Prostate gland (tissue), 2 donors: ENCODE data around the gene SS18L1. TPM values are rescaled to one million over a fixed set of nuclear protein-coding genes. Genes with fewer than 3 reads are reported as not detected.

Experiments used
- DNase-seq: peaks from one replicate; pipeline ENCODE4 v3.0.0-alpha.2; 2019; ENCODE audit warnings: low spot score
- H3K27ac ChIP-seq, 2 donors: fragments of 200-600 bp; sonication (generic); 2 replicates each; pipeline ENCODE4 v1.5.1; 2017 to 2019
- H3K27me3 ChIP-seq: fragments of 200-600 bp; sonication (generic); replicated peaks from 2 replicates; pipeline ENCODE4 v1.5.1; 2019; ENCODE audit not compliant: insufficient read depth
- H3K36me3 ChIP-seq, 2 donors: fragments of 200-600 bp; sonication (generic); 1 replicate in 1 of 2; 2 replicates in 1 of 2; pipeline versions ENCODE4 v1.5.1 to v1.8.1; 2017 to 2019
- H3K4me1 ChIP-seq: fragments of 200-600 bp; sonication (generic); replicated peaks from 2 replicates; pipeline ENCODE4 v1.5.1; 2019
- H3K4me3 ChIP-seq, 2 donors: fragments of 200-600 bp; sonication (generic); 2 replicates each; pipeline ENCODE4 v1.5.1; 2017 to 2019
- H3K9me3 ChIP-seq: fragments of 200-600 bp; sonication (generic); 2 replicates; pipeline ENCODE4 v1.5.1; 2017
- CTCF ChIP-seq, 4 experiments: fragments of 200-600 bp in 2 of 4; fragments of 450-650 bp in 2 of 4; sonication (generic) in 2 of 4; IDR thresholded peaks; 1 replicate in 3 of 4; 2 replicates in 1 of 4; pipeline ENCODE4 v1.5.1; 2016 to 2019; ENCODE audit warnings: antibody characterized with exemption in 4 of 4, mild to moderate bottlenecking in 2 of 4, moderate library complexity in 2 of 4
- POLR2A ChIP-seq: fragments of 450-650 bp; IDR thresholded peaks from one replicate; pipeline ENCODE4 v1.6.1; 2016; ENCODE audit warnings: antibody characterized with exemption, mild to moderate bottlenecking
- POLR2AphosphoS5 ChIP-seq: sonication (generic); formaldehyde crosslinking; IDR thresholded peaks from one replicate; pipeline ENCODE4 v1.6.1; 2017; ENCODE audit warnings: antibody characterized with exemption
- WGBS: methylation state at CpG from one replicate; pipeline ENCODE4 v1.1.5; 2018; 5-methylcytosine and 5-hydroxymethylcytosine counted together
- intact Hi-C: fragments of 100-400 bp; cut with DNase I; formaldehyde crosslinking; loops from one replicate; pipeline ENCODE4 v1.14.2; 2022
- total RNA-seq, 2 donors: library from RNA; depleted of rRNA; stranded (reverse); fragments of >200 nt; gene quantifications; one replicate each; pipeline ENCODE4 v1.1.0, GENCODE V29; 2016

The SS18L1 gene
- total RNA-seq, 2 donors from 2014 or later, result 17.9 to 32.7 TPM

GRCh38 chr20:62225820-62226635, 82.5 kb downstream of the SS18L1 start:
- WGBS, result 85% methylated on average over 17 of the region's 17 CpGs
- intact Hi-C loops, result no loop called here
- peaks cover 20% of the 10 kb centered on the region for H3K27me3 ChIP-seq

GRCh38 chr20:62226707-62227590, 83.4 kb downstream of the SS18L1 start:
- whole genome bisulfite sequencing, result 55% methylated on average over 24 of the region's 24 CpGs
- intact Hi-C loops, result no loop called here
- Histone ChIP-seq H3K27me3 (peaks cover 13% of the 10 kb centered on the region), H3K36me3 (no peaks in the 10 kb centered on the region), H3K4me3 (no peak overlapping the region), H3K9me3 (no peaks in the 10 kb centered on the region), H3K27ac (no peak overlapping the region), H3K4me1 (no peaks in the 10 kb centered on the region)
- DNase-seq, result no peak
- TF ChIP-seq CTCF (IDR thresholded peaks at IDR 0.05), result no peak
- no peak for TF ChIP-seq POLR2AphosphoS5
- TF ChIP-seq POLR2A, result no peak

More at GRCh38 chr20:62225820-62226635, 82.5 kb downstream of the SS18L1 start:
- Histone ChIP-seq H3K4me3 (no peak overlapping the region), H3K4me1 (no peaks in the 10 kb centered on the region), H3K27ac (no peak overlapping the region), H3K9me3 (no peaks in the 10 kb centered on the region), H3K36me3 (no peaks in the 10 kb centered on the region)
- no peak for DNase-seq
- TF ChIP-seq CTCF (IDR thresholded peaks at IDR 0.05) (no peak), POLR2A (no peak), POLR2AphosphoS5 (no peak)

- intact Hi-C loops, result no loop called here
- Histone ChIP-seq H3K4me1 (peaks cover 4% of the 10 kb centered on the region), H3K4me3 (no peak overlapping the region), H3K9me3 (no peaks in the 10 kb centered on the region), H3K27ac (no peak overlapping the region), H3K27me3 (peaks cover 6% of the 10 kb centered on the region), H3K36me3 (no peaks in the 10 kb centered on the region)
- DNase-seq, result no peak
- 64% methylated on average over 10 of the region's 10 CpGs for WGBS
- TF ChIP-seq POLR2AphosphoS5 (no peak), POLR2A (no peak), CTCF (IDR thresholded peaks at IDR 0.05) (no peak)
Measured at GRCh38 chr20:62227591-62227976, 84.0 kb downstream of the SS18L1 start.

- no peak overlapping the region for H3K27ac ChIP-seq
- H3K4me3 ChIP-seq, result no peak overlapping the region
- peaks cover under 1% of the 10 kb centered on the region for H3K27me3 ChIP-seq
- WGBS, result 32% methylated on average over 33 of the region's 37 CpGs
- no peaks in the 10 kb centered on the region for H3K9me3 ChIP-seq
- intact Hi-C loops, result no loop called here
- DNase-seq, result no peak
- peaks cover 9% of the 10 kb centered on the region for H3K4me1 ChIP-seq
- TF ChIP-seq CTCF (IDR thresholded peaks at IDR 0.05) (no peak), POLR2A (no peak), POLR2AphosphoS5 (no peak)
- H3K36me3 ChIP-seq, result no peaks in the 10 kb centered on the region
Measured at GRCh38 chr20:62227977-62228958, 84.7 kb downstream of the SS18L1 start.
